Measurements from ENCODE around the gene LRRC25. TPM values are rescaled to one million over a fixed set of nuclear protein-coding genes. Genes with fewer than 3 reads are reported as not detected.
A peak's percentile ranks its signal among the peaks of the same experiment; 100 is the strongest.

LRRC25 gene
- total and polyA plus RNA-seq, 2 experiments from 2014 or later: 0.36 TPM; not detected in 1

- H3K79me2 ChIP-seq: no peaks in the 10 kb centered on the region
- no peaks in the 10 kb centered on the region for H3K9me3 ChIP-seq (ENCODE audit: low read depth)
- no peak for DNase-seq (ENCODE audit: low spot score)
- H3K9me2 ChIP-seq (replicated peaks; ENCODE audit: insufficient read depth): no peaks in the 10 kb centered on the region
- peaks cover 31% of the 10 kb centered on the region for H3K4me1 ChIP-seq (ENCODE audit: insufficient read depth)
- H3K27ac ChIP-seq: no peak overlapping the region
- WGBS (ENCODE audit: low lambda C conversion rate, missing lambda C conversion rate): 90% methylated on average over 23 of the region's 23 CpGs
- H3K27me3 ChIP-seq: no peaks in the 10 kb centered on the region
- H4K20me1 ChIP-seq (ENCODE audit: insufficient read depth, poor library complexity, severe bottlenecking): no peaks in the 10 kb centered on the region
- no peak overlapping the region for H3K4me2 ChIP-seq
- no peak overlapping the region for H3K4me3 ChIP-seq
- no peaks in the 10 kb centered on the region for H3K36me3 ChIP-seq (replicated peaks; ENCODE audit: insufficient read depth, low read depth)
- no peak overlapping the region for H2AFZ ChIP-seq
- TF ChIP-seq EZH2 (IDR thresholded peaks at IDR 0.05; ENCODE audit: borderline replicate concordance): no peak
- TF ChIP-seq CTCF (IDR thresholded peaks at IDR 0.05; ENCODE audit: poor library complexity): no peak
- TF ChIP-seq EZH2phosphoT487 (IDR thresholded peaks at IDR 0.05; ENCODE audit: low read depth, severe bottlenecking, unreplicated experiment): no peak
Measured at GRCh38 chr19:18440936-18441803, 43.7 kb upstream of the LRRC25 start.

GRCh38 chr19:18440415-18440877, 43.0 kb upstream of the LRRC25 start:
- Histone ChIP-seq H2AFZ (no peak overlapping the region), H4K20me1 (ENCODE audit: insufficient read depth, poor library complexity, severe bottlenecking) (no peaks in the 10 kb centered on the region), H3K9me3 (ENCODE audit: low read depth) (no peaks in the 10 kb centered on the region), H3K4me3 (no peak overlapping the region), H3K79me2 (no peaks in the 10 kb centered on the region), H3K36me3 (replicated peaks; ENCODE audit: insufficient read depth, low read depth) (no peaks in the 10 kb centered on the region), H3K27me3 (no peaks in the 10 kb centered on the region), H3K9me2 (replicated peaks; ENCODE audit: insufficient read depth) (no peaks in the 10 kb centered on the region), H3K27ac (peak overlapping the region; percentile 86), H3K4me2 (no peak overlapping the region), H3K4me1 (ENCODE audit: insufficient read depth) (peaks cover 31% of the 10 kb centered on the region)
- TF ChIP-seq CTCF (IDR thresholded peaks at IDR 0.05; ENCODE audit: poor library complexity) (peak; percentile 21), EZH2phosphoT487 (IDR thresholded peaks at IDR 0.05; ENCODE audit: low read depth, severe bottlenecking, unreplicated experiment) (no peak), EZH2 (IDR thresholded peaks at IDR 0.05; ENCODE audit: borderline replicate concordance) (no peak)
- WGBS (ENCODE audit: low lambda C conversion rate, missing lambda C conversion rate): 79% methylated on average over 11 of the region's 11 CpGs
- DNase-seq (ENCODE audit: low spot score): no peak

GRCh38 chr19:18439910-18440237, 42.5 kb upstream of the LRRC25 start:
- no peaks in the 10 kb centered on the region for H3K79me2 ChIP-seq
- H3K27me3 ChIP-seq: no peaks in the 10 kb centered on the region
- TF ChIP-seq CTCF (IDR thresholded peaks at IDR 0.05; ENCODE audit: poor library complexity) (no peak), EZH2 (IDR thresholded peaks at IDR 0.05; ENCODE audit: borderline replicate concordance) (no peak), EZH2phosphoT487 (IDR thresholded peaks at IDR 0.05; ENCODE audit: low read depth, severe bottlenecking, unreplicated experiment) (no peak)
- no peak for DNase-seq (ENCODE audit: low spot score)
- H3K9me2 ChIP-seq (replicated peaks; ENCODE audit: insufficient read depth): no peaks in the 10 kb centered on the region
- 78% methylated on average over 9 of the region's 9 CpGs for WGBS (ENCODE audit: low lambda C conversion rate, missing lambda C conversion rate)
- no peak overlapping the region for H3K4me2 ChIP-seq
- H4K20me1 ChIP-seq (ENCODE audit: insufficient read depth, poor library complexity, severe bottlenecking): no peaks in the 10 kb centered on the region
- no peaks in the 10 kb centered on the region for H3K9me3 ChIP-seq (ENCODE audit: low read depth)
- peak overlapping the region; percentile 86 for H3K27ac ChIP-seq
- no peak overlapping the region for H2AFZ ChIP-seq
- no peak overlapping the region for H3K4me3 ChIP-seq
- H3K4me1 ChIP-seq (ENCODE audit: insufficient read depth): peaks cover 31% of the 10 kb centered on the region
- H3K36me3 ChIP-seq (replicated peaks; ENCODE audit: insufficient read depth, low read depth): no peaks in the 10 kb centered on the region
